GM19025 (cell line): ENCODE data around the gene LRRC26.

Experiments used
- ATAC-seq: cut with Tn5 transposase; IDR thresholded peaks from one replicate; pipeline ENCODE4 v1.9.1; 2021; ENCODE audit warnings: mild to moderate bottlenecking, low read depth, moderate library complexity; ENCODE audit not compliant: unreplicated experiment

LRRC26 gene

GRCh38 chr9:137199411-137200121 lies 29.7 kb upstream of the LRRC26 start:
- no peak for ATAC-seq

DNA sequence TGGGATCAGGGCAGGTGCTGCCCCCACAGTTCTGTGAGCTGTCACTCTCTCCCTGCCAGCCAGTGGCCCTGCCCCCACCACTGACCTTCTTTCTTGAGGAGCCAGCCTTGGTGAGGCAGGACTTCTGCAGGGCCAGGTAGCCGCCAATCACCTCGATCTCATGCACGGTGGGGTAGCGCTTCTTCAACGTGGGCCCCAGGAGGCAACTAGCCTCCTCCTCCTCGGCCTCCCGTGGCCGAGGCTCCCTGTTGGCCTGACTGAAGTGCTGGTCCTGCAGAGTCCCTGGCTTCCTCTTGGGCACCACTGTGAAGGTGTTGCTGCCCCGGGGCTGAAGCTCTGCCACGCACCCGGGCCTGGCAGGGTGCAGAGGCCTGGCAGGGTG lies 29.0 kb upstream of the LRRC26 start:
- no peak for ATAC-seq

DNA sequence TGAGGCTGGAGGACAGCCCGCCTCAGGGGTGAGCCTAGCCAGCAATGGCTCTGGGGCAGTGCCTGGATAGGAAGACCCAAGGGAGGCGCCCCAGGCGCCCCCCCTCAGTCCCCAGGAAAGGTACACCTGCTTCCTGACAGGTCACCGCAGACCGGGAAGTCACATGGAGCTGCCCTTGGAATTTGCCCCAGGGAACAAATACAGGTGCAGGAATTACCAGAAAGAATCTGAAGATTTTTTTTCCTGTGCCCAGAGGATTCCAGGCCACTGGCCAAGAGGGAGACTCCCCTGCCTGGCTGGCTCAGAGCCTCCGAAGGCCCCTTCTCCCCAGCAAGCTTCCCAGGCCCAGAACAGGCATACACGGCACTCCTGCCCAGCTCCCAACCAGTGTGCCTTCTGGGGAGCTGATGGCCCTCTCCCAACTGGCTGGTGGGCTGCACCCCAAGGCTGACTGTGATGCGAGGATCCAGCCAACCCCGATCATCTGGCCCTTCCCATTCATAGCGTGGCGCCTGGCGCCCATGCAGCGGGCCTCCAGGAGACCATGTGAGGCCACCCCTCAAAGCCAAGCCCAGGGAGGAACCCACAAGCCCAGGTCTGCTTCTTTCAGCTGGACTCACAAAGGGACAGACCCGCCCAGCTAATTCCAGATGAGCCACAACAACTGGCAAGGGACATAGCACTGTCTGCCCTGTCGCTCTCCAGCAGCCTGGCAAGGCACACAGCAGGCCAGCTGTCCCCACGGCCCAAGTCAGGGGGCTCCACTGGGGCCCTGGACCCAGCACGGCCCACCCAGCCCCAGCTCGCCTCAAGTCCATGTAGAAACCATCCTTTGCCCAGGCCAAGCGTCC lies 28.4 kb upstream of the LRRC26 start:
- no peak for ATAC-seq

DNA sequence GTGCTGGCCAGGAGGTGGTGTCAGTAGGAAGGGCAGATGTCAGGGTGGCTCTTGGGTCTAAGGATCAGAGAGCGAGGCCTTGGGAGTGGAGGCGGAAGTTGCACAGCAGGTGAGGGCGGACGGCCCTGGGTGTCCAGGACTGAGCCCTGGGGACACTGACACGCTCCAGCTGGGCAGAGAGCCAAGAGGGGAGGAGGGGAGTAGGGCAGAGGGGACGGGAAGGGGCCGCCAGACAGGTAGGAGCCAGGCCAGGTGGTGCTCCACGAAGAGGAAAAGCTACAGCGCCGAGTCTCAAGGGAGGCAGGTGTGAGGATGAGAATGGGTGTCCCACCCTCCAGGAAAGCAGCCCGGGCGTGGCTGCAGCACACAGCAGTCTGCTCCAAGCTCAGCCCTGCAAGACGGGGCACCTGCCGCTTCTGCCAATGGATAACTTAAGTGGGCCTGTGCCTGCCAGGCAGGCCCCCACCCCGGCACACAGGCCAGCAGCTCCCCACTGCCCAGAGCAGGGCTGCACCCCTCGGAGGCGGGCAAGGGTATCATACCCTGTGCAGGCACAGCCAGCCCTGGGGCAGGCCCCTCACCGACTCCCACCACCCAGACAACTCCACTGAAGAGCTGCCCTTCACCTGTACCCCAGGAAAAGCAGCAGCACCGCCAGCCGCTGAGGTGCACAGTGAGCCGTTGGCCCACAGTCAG lies 25.8 kb upstream of the LRRC26 start:
- ATAC-seq = no peak

- no peak for ATAC-seq
Observed at GRCh38 chr9:137194909-137195308, 25.1 kb upstream of the LRRC26 start.

GRCh38 chr9:137194388-137194787 lies 24.5 kb upstream of the LRRC26 start:
- ATAC-seq = no peak

DNA sequence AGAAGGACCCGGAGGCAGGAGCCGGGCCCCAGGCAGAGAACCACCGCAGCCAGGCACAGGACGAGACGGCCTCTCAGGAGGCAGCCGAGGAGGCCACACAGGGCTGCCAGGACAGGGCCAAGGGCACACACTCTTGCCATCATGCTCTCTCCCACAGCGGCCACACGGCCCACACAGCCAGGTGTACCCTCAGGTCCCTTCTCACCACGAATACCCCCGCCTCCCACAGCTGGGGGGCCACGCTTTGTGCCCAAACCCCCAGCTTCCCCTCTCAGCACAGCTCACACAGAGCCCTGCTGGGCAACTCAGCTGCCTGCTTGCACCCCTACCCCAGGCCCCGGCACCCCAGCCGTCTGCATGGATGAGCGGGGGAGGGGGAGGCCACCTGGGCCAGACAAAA lies 23.9 kb upstream of the LRRC26 start:
- ATAC-seq = no peak

GRCh38 chr9:137192859-137193258 lies 23.0 kb upstream of the LRRC26 start:
- ATAC-seq = no peak

GRCh38 chr9:137192448-137192780 lies 22.6 kb upstream of the LRRC26 start:
- no peak for ATAC-seq

- ATAC-seq = no peak
Observed at GRCh38 chr9:137191691-137192447, 22.0 kb upstream of the LRRC26 start.

- no peak for ATAC-seq
Observed at GRCh38 chr9:137191245-137191644, 21.4 kb upstream of the LRRC26 start.

GRCh38 chr9:137190315-137190856 lies 20.5 kb upstream of the LRRC26 start:
- no peak for ATAC-seq

DNA sequence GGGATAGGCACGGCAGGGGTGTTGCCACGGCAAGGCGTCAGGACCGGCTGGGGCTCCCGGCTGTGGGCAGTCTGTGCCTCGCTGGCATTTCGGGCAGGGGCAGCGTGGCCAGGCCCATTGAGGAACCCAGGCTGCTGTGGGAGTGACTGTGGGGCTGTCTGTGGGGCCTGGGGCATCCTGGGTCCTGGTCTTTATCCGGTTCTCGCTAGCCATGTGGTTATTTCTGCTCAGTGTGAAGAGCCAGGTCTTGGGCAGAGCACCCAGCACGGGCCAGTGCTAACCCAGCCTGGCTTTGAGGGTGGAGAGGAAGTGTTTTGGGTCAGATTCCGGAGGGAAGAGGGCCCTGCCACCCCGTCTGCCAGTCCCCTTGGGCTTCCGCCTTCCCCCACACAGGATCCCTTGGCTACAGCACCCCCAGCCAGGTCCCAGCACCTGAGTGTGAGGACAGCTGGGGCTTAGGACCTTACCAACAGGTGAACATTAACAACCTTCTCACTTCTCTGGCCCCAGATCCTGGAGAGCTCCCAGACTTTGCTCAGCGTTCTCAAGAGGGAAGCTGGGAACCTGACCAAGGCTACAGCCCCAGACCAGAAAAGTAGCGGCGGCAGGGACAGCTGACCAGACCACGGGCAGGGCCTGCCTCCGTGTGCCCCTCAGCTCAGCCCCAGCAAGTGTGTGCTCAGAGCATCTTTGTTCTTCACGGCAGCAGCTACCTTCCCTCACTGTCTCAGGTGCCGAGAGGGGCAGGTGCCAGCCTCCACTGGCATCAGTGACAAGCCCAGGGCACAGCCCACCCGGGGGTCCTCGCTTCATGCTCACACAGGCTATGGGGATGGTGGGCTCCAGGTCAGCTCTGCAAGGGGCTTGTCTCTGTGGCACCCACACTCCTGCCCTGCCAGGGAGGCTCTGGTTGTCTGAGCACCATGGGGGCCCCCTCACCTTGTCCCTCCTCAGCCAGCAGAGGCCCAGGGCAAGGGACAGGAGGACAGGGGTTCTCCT lies 19.7 kb upstream of the LRRC26 start:
- no peak for ATAC-seq

DNA sequence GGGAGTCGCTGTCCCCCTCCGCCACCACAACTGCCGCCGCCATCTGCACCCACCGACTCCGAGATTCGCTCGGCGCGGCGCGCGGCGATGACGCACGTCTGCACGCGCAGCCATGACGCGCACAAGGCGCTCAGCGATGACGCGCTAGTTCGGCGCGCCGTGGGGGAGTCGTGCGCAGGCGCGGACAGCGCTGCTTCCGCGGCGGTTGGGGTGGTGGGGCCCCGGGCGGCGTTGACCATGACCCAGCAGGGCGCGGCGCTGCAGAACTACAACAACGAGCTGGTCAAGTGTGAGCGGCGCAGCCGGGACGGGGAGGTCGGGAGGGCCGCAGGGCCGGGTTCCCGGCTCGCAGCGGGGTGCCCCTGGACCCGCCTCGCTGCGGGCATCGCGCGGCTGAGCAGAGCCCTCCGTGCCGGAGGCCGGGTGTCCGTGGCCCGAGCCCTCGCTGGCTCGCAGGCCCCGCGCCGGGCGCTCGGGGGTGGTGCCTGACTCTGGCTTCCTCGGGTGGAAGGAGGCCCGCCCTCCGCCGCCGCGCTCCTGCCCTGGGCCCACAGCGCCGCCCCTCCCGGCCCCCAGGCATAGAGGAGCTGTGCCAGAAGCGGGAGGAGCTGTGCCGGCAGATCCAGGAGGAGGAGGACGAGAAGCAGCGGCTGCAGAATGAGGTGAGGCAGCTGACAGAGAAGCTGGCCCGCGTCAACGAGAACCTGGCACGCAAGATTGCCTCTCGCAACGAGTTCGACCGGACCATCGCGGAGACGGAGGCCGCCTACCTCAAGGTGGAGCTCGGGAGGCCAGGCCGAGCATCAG lies 18.8 kb upstream of the LRRC26 start, which contains the start of the genes ANAPC2 and SSNA1:
Gene ANAPC2 (minus strand): TSS at position 71 of the 807 bp plus-strand sequence. CDS start 28 bp downstream, at position 43.
Gene SSNA1 (plus strand): TSS at position 187 of the 807 bp plus-strand sequence. CDS start 51 bp downstream, at position 238.
- ATAC-seq = peak; percentile 77

- ATAC-seq = no peak
Observed at GRCh38 chr9:137188086-137188489, 18.2 kb upstream of the LRRC26 start.

DNA sequence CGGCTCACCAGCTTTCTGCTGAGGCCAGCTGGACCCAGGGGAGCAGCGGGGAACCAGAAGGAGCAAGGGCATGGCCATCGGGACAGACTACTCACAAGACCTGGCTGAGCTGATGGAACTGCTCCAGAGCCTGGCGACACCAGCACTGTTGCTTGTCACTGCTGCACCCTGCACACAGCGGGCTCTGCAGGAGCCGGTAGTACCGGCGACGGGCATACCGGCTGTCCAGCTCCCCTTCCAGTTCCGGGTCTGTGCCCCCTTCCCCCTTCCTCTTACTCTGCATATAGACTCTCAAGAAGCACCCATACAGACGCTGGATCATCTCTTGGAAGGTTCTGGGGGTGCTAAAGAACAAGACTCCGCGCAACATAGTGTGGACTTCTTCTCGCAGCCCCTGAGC lies 17.5 kb upstream of the LRRC26 start:
- no peak for ATAC-seq

GRCh38 chr9:137186385-137186784 lies 16.5 kb upstream of the LRRC26 start:
- no peak for ATAC-seq

GRCh38 chr9:137185921-137186320 lies 16.1 kb upstream of the LRRC26 start:
- ATAC-seq = no peak
